ENCODE results near the gene TEDC1.

Gene TEDC1

GRCh38 chr14:105508601-105509000, 17.6 kb downstream of the TEDC1 start:
- DNase-seq (ENCODE audit: low read depth, low spot score), result no peak

GRCh38 chr14:105517096-105517495, 26.1 kb downstream of the TEDC1 start:
- no peak for DNase-seq (ENCODE audit: low read depth, low spot score)
- no peak overlapping the region for H3K27ac ChIP-seq

More at GRCh38 chr14:105508601-105509000, 17.6 kb downstream of the TEDC1 start:
- no peak overlapping the region for H3K27ac ChIP-seq

DNA sequence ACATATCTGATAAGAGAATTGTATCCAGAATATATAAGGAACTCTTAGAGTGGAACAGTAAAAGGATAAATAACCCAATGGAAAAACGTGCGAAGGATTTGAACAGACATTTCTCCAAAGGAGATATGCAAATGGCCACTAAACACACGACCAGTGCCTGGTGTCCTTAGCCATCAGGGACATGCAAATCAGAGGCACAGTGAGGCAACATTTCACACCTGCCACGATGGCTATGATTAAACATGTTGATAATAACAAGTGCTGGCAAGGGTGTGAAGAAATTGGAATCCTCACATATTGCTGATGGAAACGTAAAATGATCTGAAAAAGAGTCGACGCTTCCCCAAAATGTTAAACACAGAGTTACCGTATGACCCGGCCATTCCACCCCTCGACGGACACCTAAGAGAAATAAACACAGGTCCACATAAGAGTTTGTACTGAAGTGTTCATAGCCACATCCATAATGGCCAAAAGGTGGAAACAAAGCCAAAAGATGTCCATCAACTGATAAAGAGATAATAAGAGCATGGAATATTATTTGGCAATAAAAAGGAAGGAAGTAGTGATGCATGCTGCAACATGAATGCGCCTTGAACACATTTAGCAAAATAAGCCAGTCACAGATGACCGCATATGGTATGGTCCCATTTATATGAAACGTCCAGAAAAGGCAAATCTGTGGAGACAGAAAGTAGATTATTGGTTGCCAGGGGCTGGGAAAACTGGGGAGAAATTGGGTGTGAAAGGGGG, 29.1 kb downstream of the TEDC1 start:
- no peak for DNase-seq (ENCODE audit: low read depth, low spot score)
- no peak overlapping the region for H3K27ac ChIP-seq

- DNase-seq (ENCODE audit: low read depth, low spot score), result no peak
Measured at GRCh38 chr14:105525326-105525725, 34.3 kb downstream of the TEDC1 start.

GRCh38 chr14:105525861-105526775, 35.1 kb downstream of the TEDC1 start, which contains the start of gene TMEM121:
Gene TMEM121 (plus strand): TSS chr14:105526583. CDS start chr14:105528835, 2,252 bp downstream.
- no peak within 1 kb of the TSS for H3K27ac ChIP-seq
- DNase-seq (ENCODE audit: low read depth, low spot score), result no peak

More at GRCh38 chr14:105525326-105525725, 34.3 kb downstream of the TEDC1 start:
- no peak overlapping the region for H3K27ac ChIP-seq

- no peak overlapping the region for H3K27ac ChIP-seq
- no peak for DNase-seq (ENCODE audit: low read depth, low spot score)
Measured at GRCh38 chr14:105526776-105527380, 35.8 kb downstream of the TEDC1 start.

DNA sequence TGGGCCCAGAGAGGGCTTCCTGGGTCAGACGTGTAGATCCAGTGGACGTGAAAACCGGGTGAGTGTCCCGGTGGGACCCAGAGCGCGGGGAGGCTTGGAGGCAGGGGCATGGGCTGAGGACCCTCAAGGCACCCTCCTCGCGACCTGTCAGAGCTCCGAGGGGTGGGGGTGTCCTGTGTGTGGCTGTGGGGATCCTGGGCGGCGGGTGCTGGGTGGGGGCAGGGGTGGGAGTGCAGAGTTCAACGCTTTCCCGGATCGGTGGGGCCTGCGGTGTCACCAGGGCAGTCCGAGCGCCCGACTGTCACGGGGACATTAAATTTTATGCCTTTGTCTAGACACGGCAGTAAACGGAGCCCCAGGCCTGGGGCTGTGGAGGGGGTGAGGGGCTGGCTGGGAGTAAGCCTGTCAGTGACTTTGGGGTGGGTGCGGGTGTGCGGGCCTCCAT, 36.4 kb downstream of the TEDC1 start:
- H3K27ac ChIP-seq, result no peak overlapping the region
- no peak for DNase-seq (ENCODE audit: low read depth, low spot score)

- DNase-seq (ENCODE audit: low read depth, low spot score), result no peak
- H3K27ac ChIP-seq, result no peak overlapping the region
Measured at GRCh38 chr14:105527826-105528585, 37.0 kb downstream of the TEDC1 start.

- DNase-seq (ENCODE audit: low read depth, low spot score), result no peak
- H3K27ac ChIP-seq, result no peak overlapping the region
Measured at GRCh38 chr14:105528586-105529318, 37.7 kb downstream of the TEDC1 start.

DNA sequence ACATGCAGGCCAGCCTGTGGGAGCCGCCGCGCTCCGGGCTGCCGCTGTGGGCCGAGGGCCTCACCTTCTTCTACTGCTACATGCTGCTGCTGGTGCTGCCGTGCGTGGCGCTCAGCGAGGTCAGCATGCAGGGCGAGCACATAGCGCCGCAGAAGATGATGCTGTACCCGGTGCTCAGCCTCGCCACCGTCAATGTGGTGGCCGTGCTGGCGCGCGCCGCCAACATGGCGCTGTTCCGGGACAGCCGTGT, 38.2 kb downstream of the TEDC1 start:
- no peak overlapping the region for H3K27ac ChIP-seq
- no peak for DNase-seq (ENCODE audit: low read depth, low spot score)

- H3K27ac ChIP-seq, result no peak overlapping the region
- no peak for DNase-seq (ENCODE audit: low read depth, low spot score)
Measured at GRCh38 chr14:105529569-105530284, 38.7 kb downstream of the TEDC1 start.

GRCh38 chr14:105530285-105531087, 39.4 kb downstream of the TEDC1 start:
- DNase-seq (ENCODE audit: low read depth, low spot score), result no peak
- no peak overlapping the region for H3K27ac ChIP-seq

- H3K27ac ChIP-seq, result no peak overlapping the region
- no peak for DNase-seq (ENCODE audit: low read depth, low spot score)
Measured at GRCh38 chr14:105531088-105531893, 40.2 kb downstream of the TEDC1 start.

DNA sequence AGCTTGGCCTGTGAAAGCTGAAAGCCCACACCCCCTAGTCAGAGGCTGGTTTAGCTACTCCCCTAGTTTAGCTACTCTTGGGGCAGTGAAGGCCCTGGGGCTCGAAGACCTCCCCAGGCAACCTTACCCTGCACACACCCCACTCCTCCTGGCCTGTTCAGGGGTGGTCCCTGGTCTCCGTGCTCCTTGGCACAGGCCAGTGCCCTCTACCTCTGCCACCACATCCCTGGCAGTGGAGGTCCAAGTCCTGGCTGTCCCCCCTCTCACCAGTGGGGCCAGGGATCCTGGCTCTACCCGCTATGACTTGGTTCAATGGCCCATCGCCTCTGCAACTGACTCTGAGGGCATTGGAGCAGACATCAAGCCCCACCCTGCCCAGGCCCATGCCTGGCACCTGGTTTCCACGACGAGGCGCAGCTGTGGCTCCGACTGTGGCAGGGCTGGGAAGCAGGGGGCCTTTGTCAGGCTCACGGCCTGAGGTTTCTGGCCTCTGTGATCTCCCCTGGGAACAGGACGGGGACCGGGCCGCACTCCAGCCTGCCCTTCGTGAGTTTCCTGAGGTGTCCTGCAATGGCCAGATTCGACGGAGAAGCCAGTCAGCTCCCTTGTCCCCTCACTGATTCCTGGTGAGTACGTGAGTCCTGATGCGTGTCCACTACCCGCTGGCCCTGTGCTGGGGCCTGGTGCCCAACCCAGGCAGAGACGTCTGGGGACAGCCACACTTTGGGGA, 41.0 kb downstream of the TEDC1 start:
- no peak for DNase-seq (ENCODE audit: low read depth, low spot score)
- no peak overlapping the region for H3K27ac ChIP-seq

DNA sequence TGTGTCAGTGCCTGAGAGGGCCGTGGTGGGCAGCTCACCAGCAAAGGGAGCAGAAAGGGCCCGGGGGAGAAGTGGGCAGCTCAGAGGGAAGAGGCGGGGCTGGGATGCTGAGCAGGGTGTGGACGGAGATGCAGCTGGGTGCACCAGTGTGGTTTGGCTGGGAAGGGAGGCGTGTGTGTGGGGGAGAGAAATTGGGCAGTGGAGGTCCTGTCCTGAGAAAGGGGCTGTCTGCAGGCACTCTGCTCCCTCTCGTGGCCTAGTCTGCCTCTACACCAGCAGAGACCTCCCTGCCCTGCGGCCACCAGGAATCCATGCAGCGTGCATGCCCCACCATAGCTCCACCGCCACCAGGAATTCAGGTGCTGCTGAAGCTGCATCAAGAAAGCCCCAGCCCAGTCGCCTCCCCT, 41.7 kb downstream of the TEDC1 start:
- H3K27ac ChIP-seq, result no peak overlapping the region
- no peak for DNase-seq (ENCODE audit: low read depth, low spot score)

- no peak overlapping the region for H3K27ac ChIP-seq
- no peak for DNase-seq (ENCODE audit: low read depth, low spot score)
Measured at GRCh38 chr14:105533391-105533790, 42.3 kb downstream of the TEDC1 start.

Data from epithelial cell of prostate (primary cell).